ENCODE results near the gene TMEM61.
"Not testable (repeated sequence)": the region's sequence is repeated elsewhere in the genome, so short reads cannot be mapped to it uniquely, and the experiment has no call there.

The TMEM61 gene

GRCh38 chr1:55005351-55006140, 25.1 kb downstream of the TMEM61 start:
- no peak for DNase-seq

DNA sequence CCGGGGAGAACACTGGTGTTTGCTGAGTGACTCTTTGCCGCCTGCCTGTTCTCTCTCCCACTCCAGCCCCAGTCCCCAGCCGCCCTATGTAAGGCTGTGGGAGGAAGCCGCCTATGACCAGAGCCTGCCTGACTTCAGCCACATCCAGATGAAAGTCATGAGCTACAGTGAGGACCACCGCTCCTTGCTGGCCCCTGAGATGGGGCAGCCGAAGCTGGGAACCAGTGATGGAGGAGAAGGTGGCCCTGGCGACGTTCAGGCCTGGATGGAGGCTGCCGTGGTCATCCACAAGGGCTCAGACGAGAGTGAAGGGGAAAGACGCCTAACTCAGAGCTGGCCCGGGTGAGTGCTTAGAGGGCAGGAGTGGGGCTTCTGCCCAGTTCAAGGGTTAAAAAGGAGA, 26.5 kb downstream of the TMEM61 start:
- DNase-seq = no peak

GRCh38 chr1:55007625-55008024, 27.2 kb downstream of the TMEM61 start:
- peak; percentile 0 for DNase-seq

DNA sequence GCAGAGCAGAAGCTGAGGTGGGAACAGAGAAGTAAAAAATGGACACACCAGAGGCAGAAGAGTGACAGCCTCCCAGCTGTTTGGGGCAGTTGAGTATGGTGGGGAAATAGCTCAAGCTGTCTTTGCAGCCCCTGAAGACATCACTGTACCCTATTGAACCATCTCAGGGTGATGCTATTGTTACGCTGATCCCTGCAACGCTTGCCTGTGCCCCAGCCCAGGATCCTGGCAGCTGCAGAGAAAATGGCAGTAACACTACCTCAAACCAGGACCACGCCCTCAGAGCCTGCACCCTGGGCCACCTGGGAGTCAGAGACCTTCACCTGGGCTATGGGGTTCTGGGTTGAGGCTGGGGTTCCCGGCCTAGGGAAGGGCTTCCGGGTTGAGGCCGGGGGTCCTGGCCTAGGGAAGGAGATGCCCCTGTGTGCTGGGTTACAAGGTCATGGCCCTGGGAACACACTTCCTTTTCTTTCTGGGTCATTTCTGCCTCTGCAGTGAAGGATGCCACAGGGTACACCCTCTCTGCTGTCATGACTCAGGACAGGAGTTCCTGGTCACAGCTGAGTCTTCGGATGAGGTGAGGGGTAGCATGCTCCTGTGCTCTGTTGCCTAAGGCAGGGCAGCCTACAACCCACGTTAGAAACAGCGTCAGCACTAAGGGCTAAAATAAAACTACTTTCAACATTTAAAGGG, 29.9 kb downstream of the TMEM61 start:
- DNase-seq = peak; percentile 13

DNA sequence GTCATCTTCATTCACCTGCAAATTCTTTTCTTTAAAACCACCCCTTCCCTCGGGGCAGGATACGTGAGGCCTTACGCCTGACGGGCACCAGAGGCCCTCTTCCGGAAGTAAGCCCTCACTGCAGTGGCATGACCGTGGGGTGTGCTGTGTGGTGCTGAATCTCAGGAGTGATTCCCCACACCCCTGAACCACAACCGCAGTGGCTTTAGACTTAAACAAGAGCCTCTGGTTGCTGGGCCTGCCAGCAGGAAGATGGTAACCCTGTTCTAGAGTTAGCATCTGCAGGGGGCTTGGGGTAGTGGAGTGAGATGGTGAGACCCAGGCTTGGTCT, 30.4 kb downstream of the TMEM61 start:
- peak; percentile 4 for DNase-seq

- DNase-seq = no peak
Observed at GRCh38 chr1:55012661-55013060, 32.2 kb downstream of the TMEM61 start.

- no peak for DNase-seq
Observed at GRCh38 chr1:55015123-55015522, 34.7 kb downstream of the TMEM61 start.

- no peak for DNase-seq
Observed at GRCh38 chr1:55015731-55016620, 35.5 kb downstream of the TMEM61 start.

DNA sequence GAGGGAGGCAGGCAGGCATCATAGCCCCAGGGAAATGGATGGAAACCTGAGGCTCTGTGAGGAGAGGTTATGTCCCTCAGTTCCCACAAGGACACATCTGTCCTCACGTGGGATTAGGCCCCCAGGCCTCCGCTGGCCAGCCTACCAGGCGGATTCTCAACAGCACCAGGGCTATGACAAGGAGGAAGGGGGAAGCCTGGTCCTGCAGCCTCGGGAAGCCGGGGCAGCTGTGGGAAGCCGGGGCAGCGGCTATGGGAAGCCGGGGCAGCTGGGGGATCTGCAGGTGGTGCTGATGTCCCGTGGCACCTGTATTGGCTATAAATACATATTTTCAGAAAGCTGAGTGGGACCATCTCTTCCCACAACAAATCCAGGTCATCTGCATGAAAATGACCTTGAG, 38.0 kb downstream of the TMEM61 start:
- no peak for DNase-seq

GRCh38 chr1:55021942-55022546, 41.6 kb downstream of the TMEM61 start:
- peak; percentile 81 for DNase-seq

- DNase-seq = not testable (repeated sequence)
Observed at GRCh38 chr1:55024163-55024562, 43.7 kb downstream of the TMEM61 start.

- DNase-seq = not testable (repeated sequence)
Observed at GRCh38 chr1:55026682-55027081, 46.3 kb downstream of the TMEM61 start.

DNA sequence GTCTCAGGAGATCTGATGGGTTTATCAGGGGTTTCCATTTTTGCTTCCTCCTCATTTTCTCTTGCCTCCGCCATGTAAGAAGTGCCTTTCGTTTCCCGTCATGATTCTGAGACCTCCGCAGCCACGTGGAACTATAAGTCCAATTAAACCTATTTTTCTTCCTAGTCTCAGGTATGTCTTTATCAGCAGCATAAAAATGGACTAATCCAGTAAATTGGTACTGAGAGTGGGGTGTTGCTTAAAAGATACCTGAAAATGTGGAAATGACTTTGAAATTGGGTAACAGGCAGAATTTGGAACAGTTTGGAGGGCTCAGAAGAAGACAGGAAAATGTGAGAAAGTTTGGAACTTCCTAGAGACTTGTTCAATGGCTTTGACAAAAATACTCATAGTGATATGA, 50.7 kb downstream of the TMEM61 start:
- not testable (repeated sequence) for DNase-seq

DNA sequence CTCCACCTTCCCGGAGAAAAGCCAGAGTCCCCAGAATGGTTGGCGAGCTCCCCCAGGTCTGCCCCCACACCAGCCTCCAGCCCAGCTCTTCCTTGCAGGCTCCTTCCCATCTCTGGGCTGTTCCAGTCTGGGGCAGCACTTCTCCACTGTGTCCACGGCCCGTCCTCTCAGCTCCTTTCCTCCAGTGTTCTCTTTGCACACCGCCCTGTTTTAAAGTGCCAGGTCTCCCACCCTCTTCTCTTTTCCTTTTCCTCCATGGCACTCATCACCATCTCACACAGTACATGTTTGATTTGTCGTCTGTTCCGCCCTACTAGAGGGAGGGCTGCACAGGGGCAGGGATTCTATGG, 52.8 kb downstream of the TMEM61 start:
- peak; percentile 7 for DNase-seq

GRCh38 chr1:55034476-55035133, 54.2 kb downstream of the TMEM61 start:
- DNase-seq = peak; percentile 27

- no peak for DNase-seq
Observed at GRCh38 chr1:55035904-55036303, 55.5 kb downstream of the TMEM61 start.

DNA sequence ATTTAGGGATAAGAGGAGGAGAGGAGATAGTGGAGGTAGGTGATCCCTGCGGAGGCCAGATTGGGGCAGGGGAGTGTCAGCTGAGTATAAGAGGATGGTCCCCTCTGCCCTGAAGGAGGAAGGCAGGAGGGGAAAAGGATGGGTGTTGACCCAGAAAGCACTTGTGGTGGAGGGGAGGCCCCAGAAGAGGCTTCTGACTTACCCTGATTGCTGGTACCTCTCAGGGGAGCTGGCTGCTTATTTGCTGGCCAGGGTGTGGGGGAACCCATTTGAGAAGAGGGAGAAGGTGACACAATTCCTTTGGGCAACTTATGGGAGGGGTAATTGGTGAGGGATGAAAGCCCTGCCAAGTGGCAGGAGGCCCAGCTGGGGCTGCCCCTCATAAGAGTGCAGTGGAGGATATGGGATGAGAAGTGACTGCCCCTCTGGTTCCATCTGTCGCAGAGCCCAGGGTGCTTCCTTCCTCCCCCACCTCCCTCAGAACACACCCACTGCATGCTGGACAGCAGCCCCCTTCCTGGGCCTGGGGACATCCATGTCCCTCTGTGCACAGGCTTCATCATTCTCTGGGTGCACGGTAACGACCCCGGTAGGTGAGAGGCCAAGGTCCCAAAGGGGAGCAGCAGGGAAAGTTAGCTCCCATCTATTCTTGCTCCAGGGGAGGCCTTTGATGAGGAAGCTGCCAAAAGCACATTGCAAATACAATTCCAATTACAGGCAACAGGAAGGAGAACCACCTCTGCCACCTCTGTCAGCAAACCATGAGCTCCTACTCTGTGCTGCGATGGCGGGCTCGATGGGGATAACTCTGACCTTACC, 57.5 kb downstream of the TMEM61 start:
- DNase-seq = peak; percentile 11

DNA sequence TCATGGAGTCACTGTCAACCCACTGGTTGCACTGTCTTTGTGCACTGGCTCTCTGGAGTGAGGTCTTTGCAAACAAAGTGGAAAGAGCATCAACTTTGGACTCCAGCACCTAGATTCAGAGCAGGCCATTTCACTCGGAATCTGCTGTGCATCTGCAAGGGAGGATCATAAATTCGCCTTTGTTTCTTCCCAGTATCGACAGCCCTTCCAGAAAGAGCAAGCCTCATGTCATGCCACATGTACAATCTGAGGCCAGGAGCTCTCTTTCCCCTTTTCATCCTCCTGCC, 58.1 kb downstream of the TMEM61 start:
- DNase-seq = peak; percentile 4

DNA sequence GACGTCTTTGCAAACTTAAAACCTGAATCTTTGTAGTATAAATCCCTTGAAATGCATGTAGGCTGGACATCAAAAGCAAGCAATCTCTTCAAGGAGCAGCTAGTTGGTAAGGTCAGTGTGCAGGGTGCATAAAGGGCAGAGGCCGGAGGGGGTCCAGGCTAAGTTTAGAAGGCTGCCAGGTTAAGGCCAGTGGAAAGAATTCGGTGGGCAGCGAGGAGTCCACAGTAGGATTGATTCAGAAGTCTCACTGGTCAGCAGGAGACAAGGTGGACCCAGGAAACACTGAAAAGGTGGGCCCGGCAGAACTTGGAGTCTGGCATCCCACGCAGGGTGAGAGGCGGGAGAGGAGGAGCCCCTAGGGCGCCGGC, 58.5 kb downstream of the TMEM61 start:
- DNase-seq = no peak

GRCh38 chr1:55039342-55040082, 59.1 kb downstream of the TMEM61 start, which contains the start of gene PCSK9:
PCSK9 (plus strand) TSS chr1:55039548; CDS start chr1:55039838, 290 bp downstream.
- peak; percentile 67 for DNase-seq
